PC-9 (cell line): Measurements from ENCODE around the gene MRPL34.

ENCODE experiments used
- CTCF ChIP-seq: fragments of 200-600 bp; sonication (generic); conservative IDR thresholded peaks from 2 replicates; pipeline ENCODE4 v1.6.1; 2017; ENCODE audit warnings: mixed run types, antibody characterized with exemption, mild to moderate bottlenecking, moderate library complexity
- EZH2 ChIP-seq: fragments of 200-600 bp; sonication (generic); IDR thresholded peaks from 2 replicates; pipeline ENCODE4 v1.8.0; 2017; ENCODE audit warnings: antibody characterized with exemption, low read depth

GRCh38 chr19:17337675-17338432 is 32.2 kb downstream of the MRPL34 start:
- no peak for TF ChIP-seq CTCF
- no peak for TF ChIP-seq EZH2
